ENCODE measurements around the gene COL5A1.
"Not testable (repeated sequence)": the region's sequence is repeated elsewhere in the genome, so short reads cannot be mapped to it uniquely, and the experiment has no call there.

COL5A1 gene

DNA sequence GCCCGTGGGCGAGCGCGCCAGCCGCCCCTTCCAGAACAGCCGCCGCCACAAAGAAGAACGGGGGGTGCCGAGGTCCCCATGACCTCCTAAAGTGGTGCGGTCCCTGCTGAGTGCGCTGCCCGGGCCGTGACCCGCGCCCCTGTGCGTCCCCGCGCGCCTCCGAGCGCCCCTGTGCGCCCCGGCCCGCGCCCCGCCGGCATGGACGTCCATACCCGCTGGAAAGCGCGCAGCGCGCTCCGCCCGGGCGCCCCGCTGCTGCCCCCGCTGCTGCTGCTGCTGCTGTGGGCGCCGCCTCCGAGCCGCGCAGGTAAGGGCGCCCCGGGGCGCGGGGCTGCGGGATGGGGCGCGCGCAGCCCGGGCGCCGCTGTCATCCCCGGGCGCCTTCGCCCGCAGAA lies 384 bp downstream of the COL5A1 start:
- no peak for DNase-seq

DNA sequence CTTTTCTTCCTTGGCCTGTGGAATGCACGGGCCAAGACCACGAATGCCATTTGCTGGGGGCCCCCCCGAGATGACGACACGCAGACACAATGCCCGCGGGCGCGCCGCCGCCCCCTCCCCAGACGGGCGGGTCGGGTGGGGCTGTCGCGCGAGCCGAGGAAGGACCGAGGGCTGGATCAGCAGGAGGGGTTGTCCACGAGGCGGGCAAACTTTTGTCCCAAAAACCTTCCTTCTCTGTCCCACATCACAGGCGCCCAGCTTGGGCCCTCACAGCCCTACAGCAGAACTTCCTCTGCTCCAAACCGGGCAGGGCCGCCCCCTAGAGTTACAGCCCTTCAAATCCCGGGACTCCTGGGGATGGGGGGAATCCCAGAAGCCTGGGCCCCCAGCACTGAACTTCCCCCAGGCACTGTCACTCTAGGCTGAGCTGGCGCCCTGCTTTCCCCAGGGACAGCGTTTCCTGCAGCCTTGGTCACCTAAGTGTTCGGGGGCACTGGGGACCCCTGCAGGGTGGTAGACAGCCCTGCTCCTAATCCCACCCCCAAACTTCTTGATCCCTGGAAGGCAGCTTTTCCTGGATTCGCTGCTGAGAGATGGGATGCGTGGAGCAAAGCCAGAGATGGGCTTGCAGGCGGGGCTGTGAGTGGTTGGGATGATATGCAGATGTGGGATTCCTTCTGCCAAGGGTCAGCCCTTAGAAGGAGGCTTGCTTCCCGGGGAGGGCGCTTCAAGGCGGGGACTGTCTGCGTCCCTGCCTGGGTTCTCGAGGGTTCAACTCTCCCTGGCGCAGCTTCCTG lies 980 bp downstream of the COL5A1 start:
- no peak for DNase-seq

DNA sequence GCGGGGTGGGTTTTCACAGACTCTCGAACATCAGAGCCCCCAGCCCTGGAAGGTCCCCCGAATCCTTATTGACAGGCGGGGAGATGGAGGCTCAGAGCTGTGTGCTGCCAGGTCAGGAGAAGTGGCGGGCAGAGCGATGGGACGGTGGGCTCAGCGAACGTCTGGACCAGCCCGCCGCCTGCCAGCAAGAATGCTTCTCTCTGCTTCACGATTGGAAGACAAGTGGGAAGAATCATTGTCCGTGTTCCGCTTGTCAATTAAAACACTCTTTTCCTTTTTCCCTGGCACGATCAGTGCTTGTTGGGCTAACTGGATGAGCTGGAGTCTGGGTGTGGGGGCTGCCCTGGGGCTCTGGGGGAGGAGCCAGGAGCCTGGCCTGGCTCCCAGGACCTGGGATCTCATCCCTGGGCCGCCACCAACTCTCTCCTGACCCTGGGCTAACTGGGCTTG lies 1.6 kb downstream of the COL5A1 start:
- no peak for DNase-seq

DNA sequence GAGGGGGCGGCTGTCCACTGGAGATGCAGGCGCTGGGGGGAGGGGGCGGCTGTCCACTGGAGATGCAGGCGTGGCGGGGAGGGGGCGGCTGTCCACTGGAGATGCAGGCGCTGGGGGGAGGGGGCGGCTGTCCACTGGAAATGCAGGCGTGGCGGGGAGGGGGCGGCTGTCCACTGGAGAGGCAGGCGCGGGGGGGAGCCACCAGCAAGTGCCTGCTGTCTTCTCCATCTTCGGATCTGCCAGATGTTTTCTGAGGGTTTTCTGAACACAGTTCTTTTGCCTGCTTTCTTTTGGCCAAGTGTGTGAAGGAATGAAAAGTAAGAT lies 2.8 kb downstream of the COL5A1 start:
- DNase-seq = not testable (repeated sequence)

DNA sequence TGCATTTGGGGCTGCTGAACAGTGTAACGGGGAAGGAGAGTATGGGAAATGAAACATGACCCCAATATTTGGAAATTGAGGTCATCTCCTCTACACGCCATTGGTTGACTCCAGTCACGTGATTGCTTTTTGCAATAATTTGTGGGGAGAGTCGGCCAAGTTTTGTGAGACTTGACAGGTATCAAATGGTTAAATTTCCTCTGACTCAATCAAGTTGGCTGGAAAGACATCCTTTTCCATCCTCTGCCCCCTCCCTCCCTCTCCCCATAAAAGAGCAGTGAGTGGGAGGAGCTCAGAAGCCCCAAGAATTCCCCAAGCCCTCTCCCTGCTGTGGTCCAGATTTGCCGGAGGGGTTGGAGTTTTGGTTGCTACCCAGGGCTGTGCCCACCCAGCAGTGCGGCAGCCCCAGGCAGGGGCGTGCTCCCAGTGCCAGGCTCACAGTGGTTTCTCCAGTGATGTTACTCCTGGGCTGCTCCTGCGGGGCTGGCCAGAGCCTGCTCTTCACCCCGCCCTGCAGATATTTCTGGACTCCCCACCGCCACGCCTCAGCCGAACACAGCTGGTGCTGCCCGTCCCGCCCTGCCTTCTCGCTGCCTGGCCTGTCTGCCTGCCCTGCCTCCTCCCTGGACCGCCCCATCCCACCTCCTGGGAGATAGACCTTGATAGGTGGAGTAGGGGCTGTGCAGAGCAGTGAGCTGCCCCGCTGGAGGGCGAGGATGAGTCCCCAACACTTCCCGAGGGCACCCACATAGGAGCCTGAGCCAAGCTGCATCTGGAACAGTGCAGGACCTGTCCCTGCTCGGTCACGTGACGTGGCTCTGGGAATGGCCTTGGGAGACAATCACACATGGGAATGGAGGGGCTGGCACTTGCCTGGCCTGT lies 3.4 kb downstream of the COL5A1 start:
- DNase-seq = no peak

DNA sequence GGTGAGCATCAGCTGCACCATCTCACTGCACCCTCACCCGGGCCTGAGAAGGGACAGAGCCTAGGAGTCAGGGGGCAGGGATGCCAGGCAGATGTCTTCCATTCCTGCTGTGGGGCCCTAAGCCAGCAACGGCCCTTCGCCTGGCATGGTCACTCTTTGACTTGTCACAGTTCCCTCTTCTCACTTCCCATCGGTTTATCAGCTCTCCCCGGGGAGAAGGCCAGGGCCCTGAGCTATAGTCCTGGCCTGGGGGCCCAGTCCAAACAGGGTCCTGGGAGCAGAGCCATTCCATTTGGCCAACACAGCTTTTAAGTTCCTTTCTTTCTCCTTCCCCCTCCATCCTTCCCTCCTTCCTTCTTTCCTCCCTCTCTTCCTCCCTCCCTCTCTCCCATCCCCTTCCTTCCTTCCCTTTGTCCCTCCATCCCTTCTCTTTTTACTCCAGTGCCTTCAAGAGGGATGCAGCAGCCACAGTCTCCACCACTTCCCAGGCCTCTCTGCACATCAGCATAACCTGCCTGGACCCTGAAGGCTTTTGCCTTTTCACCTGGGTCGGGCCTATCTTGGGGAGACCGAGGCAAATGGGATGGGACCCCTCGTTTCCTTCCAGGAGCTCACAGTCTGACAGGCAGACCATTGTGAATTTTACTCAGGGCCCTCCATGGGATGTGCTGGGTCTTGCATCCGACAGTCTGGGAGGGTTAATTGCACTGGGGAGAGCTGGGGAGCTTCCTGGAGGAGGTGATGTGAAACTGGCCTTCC lies 4.2 kb downstream of the COL5A1 start:
- no peak for DNase-seq

DNA sequence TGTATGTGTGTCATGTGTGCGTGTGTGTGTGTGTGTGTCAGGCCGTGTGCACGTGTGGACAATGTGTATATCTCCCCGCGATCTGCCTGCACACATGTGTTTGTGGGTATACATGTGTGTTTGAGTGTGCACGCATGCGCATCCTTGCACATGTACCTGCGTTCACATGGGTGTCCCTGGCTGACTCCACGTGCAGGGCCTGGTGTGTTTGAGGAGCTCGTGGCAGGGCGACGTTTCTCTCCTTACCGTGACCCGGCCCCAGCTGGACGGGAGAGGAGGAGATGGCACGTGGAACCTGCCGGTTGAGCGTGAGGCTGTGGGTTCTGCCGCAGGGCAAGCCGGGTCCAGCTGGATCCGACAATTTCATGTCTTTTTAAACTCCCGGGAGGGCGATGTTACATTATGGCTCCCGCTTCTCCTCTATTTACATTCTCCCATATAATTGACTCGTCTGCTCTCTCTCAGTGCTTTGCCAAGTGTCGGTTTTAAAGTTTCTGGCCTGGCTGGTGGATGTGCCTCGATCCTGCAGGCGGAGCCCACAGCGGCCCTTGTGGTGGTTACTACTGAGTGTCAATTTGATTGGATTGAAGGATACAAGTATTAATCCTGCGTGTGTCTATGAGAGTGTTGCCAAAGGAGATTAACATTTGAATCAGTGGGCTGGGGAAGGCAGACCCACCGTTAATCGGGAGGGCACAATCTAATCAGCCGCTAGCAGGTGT lies 5.9 kb downstream of the COL5A1 start:
- DNase-seq = no peak

DNA sequence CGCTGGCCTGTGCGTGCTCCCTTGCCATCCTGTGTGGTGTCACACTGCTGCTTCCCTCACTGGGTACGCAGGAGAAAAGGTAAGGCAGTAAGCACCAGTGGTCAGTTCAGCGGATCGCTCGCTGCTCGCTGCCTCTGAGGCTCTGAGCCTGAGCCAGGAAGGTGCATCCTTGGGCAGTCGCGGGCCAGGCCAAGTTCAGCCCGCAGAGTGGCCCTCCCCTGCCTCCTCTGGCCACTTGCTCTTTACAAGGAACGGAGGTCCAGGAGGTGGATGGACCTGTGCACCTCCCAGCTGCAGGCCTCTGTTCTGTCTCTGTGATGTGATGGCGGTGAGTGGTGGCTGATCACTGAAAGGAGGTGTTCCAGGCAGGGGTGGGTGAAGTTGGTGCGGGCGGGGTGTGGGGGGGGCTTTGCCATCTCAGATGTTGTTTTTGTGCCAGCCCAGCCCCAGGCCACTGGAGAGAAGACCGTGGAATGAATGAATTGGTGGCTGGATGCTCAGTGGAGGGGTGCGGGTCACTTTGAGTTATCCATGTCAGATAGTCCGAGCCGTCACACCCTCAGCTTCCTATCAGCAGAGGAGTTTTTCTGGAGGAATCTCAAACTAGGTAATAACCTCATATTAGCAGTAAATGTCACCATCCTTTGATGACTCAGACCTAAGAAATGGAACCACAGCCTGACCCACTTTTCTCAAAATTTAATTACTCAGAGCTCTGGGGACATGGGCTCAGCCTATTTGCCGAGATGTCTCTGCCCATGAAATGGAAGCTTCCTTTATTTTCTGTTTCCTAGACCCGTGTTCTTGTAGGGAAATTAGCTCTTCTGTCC lies 7.3 kb downstream of the COL5A1 start:
- peak; percentile 13 for DNase-seq

DNA sequence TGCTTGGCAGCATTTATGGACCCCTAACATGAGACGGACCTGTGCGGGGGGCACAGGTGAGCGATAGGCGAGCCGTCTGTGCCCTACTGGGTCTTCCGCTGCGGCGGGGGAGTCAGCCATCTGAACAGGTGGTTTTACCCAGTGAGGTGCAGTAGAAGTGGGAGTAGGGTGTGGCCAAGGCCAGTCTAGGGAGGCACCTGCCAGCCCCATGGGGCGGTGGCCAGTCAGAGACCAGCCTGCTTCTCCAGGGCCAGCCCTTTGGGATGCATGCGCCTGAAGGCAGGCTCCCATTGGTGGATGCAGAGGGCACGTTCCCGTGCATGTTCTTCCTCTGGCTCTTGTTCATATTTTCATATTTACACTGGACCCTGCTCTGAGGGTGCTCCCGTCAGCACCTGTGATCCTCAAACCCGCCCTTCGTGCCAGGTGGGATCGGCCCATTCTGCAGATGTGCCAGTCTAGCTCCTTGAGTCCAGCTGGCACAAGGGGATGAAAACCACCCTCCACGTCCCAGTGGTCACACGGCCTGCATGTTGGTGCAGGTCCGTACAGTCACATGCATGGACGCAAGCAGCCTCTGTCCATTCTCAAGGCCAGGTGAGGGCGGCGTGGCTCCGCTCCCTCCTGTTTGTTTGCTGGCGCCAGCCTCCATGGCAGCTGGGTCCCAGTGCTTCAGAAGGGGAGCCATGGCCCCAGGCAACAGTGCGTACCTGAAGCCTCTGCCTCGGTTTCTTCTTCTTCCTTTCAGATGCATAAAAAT lies 9.0 kb downstream of the COL5A1 start:
- DNase-seq = no peak

DNA sequence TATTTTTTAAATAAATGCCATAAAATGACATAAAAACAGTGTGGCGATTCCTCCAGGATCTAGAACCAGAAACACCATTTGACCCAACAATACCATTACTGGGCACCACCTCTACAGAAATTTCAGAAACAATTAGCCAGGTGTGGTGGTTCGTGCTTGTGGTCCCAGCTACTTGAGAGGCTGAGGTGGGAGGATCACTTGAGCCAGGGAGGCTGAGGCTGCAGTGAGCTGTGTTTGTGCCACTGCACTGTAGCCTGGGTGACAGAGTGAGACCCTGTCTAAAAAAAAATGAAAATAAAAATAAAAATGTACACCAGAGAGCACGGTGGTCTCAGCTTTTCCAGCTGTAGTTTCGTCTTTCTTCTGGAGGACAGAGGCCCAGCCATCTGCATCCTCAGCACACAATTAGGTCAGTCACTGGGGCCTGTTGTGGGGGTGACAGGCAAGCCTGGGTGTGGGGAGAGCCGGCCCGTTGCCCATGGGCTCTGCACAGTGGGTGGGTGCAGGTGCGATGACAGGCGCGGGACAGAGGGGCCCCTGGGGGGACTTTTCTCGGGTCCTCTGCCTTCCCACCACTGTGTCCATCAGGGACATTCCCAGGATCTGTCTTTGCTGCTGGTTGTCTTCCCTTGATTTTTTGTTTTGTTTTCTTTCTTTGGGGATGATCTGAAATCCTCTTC lies 9.8 kb downstream of the COL5A1 start:
- DNase-seq = no peak

DNA sequence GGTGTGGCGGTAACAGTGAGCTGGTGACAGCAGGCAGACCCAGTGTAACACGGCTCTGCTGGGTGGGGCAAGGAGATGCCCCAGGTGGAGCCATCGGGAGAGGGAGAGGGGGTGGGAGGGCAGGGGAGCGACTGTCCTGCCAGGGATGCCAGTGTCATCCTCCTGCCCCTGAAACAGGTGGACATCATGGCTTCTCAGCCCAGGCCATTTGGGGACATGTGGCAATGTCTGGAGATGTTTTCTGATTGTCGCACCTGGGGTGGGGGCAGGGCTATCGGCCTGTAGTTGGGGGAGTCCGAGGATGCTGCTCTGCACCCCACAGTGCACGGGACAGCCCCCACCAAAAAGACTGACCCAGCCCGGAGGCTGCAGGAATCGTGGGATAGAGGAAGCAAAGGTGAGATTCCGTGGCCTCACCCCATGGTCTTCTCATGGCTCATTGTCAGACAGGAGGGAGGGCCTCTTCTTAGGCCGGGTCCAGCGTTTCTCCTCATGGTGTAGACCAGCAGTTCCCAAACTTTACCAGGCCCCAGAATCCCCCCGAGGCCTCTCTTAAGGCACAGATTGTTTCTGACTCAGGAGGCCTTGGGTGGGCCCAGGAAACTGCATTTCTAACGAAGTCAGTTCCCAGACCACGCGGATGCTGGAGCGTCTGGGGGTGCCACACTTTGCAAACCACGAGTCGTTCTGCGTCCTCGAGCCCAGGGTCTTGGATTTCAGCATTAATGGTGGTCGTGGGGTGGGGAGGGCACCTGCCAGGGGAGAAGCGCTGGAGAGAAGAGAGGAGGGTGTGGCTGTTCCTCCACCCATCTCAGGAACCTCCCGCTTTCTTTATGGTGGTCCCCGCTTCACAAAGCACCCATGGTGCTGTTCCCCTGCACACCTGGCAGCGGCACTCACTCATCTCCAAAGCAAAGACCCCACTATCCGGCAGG lies 11.0 kb downstream of the COL5A1 start:
- DNase-seq = no peak

DNA sequence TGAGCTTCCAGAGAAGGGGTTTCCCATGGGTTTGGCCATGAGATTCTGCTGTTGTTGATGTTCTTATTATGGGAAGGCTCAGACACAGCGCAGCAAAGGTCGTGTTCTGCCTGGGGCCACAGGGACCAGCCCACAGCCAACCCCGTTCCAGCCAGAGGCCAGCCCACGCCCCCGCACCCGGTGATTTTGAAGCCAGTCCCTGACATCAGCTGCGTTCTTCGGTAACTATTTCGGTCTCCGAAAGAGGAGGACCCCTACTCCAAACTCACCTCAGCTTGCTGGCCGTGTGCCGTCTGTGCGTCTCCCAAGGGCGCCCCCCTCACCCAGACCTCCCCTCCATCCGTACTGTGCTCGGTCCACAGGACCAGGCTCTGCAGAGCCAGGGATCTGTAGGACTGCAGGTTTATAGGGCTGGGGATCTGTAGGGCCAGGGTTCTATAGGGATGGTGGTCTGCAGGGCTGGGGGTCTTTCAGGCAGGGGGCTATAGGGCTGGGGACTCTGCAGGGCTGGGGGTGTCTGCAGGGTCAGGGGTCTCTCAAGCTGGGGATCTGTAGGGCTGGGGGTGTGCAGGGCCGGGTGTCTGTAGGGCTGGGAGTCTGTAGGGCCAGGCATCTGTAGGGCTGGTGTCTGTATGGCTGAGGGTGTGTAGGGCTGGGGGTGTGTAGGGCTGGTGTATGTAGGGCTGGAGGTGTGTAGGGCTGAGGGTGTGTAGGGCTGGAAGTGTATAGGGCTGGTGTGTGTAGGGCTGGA lies 11.8 kb downstream of the COL5A1 start:
- DNase-seq = no peak

DNA sequence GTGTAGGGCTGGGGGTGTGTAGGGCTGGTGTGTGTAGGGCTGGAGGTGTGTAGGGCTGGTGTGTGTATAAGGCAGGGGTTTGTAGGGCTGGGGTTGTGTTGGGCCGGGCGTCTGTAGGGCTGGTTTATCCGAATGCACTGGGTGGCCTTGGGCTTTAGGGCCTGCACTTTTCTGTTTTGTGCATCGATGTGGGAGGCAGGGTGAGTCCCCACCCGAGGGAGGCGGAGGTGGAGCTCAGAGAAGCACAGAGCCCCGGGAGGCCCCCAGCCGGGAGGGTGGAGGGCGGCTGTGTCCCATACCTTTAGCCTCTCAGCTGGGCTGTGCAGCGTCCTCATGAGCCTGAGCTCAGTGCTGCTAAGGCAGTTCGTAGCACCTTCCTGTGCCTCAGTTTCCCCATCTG lies 13.5 kb downstream of the COL5A1 start:
- no peak for DNase-seq

DNA sequence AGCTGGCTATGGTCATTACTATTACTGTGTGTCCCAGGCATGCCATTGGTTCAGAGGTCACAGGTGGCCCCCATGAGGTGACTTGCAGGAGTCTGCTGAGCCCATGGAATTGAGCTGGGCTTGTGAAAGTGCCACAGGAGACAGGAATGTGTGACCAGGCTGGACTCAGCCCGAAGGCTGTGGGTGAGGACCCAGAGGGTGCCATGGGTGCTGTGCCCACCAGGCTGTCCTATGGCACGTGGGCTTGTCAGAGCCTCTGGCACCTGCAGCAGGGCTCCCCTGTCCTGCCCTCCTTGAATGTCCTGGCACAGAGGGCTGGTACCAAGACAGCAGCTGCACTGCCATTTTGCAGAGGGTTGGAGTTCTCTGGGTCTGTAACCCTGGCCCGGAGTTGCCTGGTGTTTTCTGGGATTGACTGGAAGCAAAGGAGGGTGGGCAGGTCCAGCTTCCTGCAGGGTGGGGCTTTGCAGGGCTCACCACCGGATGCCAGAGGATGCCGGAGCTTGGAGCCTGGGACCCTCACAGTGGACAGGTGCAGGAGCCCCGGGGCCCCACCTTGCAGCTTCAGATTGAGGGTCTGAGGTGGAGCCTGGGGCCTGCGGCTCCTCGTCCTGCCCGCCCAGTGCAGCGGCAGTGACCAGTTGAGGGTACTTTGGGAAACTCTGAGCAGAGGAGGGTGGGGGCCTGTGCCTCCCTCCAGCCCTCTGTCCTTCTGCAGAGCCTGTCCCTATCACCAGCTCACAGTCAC lies 14.2 kb downstream of the COL5A1 start:
- no peak for DNase-seq

DNA sequence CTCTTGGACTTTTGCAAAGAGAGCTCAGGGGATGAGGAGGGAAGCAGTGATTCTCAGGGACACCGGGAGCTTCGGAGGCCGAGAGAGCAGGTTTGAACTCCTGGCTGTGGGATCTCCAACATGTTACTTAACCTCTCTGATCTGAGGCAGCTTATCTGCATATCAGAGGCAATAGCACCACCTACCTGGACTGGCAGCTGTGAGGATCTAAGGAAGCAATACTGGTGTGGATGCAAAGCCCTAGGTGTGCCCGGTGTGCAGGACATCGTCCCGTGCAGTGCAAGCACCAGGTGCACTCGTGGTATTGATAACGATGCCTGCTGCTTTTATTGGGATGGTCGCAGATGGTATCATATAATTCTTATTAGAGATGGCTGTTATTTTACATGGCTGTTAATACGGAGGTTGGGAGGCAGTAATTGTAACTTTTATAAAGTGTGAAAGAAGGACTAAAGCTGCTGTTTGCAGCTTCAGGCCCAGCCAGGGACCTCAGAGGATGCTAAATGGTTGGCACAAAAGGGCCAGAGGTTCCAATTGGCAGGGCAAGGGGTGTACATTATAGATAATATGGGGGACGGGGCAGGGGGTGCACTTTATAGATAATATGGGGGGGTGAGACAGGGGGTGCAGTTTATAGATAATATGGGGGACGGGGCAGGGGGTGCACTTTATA lies 14.9 kb downstream of the COL5A1 start:
- DNase-seq = no peak

DNA sequence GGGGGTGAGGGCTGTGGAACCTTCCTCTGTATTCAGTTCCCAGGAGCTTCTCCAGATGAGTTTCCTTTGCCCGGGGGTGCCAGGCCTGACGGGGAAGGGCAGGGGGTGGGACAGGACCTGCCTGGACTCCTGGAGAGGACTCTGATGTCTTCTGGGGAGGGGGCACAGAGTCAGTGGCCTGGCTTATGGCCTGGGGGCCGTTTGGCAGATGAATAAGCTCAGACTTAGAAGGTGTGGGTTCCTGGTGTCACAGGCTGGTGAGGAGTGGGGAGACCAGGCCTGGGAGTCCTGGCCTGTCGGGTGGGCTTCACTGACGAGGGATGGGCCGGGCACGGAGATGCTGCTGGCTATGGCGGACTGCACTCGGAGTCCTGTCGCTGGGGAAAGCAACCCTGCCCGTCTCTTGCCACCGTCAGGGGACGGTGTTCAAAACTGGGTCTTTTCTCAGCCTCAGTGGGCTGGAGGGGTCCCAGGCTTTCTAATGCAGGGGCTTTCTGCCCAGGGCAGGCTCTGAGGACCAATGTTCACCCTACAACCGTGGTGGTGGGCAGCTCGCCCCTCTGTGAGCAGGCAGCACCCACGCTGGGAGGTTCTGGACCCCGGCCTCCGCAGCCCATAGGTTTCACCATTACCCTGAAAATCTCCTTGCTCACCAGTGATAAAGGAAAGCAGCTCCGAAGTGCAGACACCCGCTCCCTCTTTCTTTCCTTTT lies 16.2 kb downstream of the COL5A1 start:
- no peak for DNase-seq

Measured in CD4-positive, alpha-beta T cell treated with Interleukin-4 for 4 hours (primary cell).